Measurements from ENCODE around the gene CELSR3.
A peak's percentile ranks its signal among the peaks of the same experiment; 100 is the strongest.

The CELSR3 gene

GRCh38 chr3:48678056-48678455 lies 15.4 kb upstream of the CELSR3 start:
- TF ChIP-seq, protein P1, sequence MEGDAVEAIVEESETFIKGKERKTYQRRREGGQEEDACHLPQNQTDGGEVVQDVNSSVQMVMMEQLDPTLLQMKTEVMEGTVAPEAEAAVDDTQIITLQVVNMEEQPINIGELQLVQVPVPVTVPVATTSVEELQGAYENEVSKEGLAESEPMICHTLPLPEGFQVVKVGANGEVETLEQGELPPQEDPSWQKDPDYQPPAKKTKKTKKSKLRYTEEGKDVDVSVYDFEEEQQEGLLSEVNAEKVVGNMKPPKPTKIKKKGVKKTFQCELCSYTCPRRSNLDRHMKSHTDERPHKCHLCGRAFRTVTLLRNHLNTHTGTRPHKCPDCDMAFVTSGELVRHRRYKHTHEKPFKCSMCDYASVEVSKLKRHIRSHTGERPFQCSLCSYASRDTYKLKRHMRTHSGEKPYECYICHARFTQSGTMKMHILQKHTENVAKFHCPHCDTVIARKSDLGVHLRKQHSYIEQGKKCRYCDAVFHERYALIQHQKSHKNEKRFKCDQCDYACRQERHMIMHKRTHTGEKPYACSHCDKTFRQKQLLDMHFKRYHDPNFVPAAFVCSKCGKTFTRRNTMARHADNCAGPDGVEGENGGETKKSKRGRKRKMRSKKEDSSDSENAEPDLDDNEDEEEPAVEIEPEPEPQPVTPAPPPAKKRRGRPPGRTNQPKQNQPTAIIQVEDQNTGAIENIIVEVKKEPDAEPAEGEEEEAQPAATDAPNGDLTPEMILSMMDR (IDR thresholded peaks at IDR 0.05; ENCODE audit: unreplicated experiment in 3 of 3): no peak
- Mint-ChIP-seq H3K4me3 (no peak overlapping the region), H3K27ac (no peak overlapping the region), H3K27me3 (ENCODE audit: low read depth) (no peaks in the 10 kb centered on the region), H3K4me1 (peaks cover 3% of the 10 kb centered on the region), H3K9me3 (no peaks in the 10 kb centered on the region), H3K36me3 (ENCODE audit: low read depth) (peaks cover 41% of the 10 kb centered on the region)

DNA sequence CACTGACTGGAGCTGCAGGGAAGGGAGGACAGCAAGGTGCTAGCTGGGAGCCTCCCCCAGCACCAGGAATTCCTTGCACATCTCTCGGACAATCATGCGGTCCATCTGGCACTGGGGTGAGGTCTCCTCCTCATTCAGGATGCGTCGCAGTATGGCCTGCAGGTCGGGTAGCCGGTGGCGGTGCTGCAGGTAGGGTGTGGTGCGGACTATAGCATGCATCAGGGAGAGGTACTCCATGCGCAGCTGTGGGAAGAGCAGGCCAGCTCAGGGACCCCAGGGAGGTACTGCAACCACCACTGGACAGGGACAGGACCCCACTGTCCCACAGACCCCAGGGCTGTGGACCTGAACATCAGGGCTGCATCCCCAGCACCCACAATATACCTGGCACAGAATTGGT lies 11.8 kb upstream of the CELSR3 start:
- no peak overlapping the region for H3K27ac Mint-ChIP-seq
- no peaks in the 10 kb centered on the region for H3K4me1 Mint-ChIP-seq
- H3K4me3 Mint-ChIP-seq: no peak overlapping the region

DNA sequence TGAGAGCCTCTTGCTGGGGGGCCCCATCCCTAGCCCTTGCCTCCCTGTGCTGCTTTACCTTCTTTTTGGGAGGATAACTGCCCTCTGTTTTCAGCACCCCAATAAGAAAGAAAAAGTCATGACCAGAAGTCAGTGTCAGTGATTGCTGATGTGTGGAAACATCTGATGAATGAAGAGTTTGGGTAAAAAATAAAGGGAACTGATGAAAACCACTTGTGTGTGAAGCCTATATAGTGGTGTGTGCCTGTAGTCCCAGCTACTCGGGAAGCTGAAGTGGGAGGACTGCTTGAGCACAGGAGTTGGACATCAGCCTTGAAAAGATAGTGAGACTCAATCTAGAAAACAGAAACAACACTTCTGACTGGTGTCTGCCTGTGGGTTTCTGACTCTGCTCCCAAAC lies 9.8 kb upstream of the CELSR3 start:
- H3K4me1 Mint-ChIP-seq: no peaks in the 10 kb centered on the region
- H3K9me3 Mint-ChIP-seq: no peaks in the 10 kb centered on the region

More for the DNA sequence above, 11.8 kb upstream of the CELSR3 start:
- Mint-ChIP-seq H3K27me3 (ENCODE audit: low read depth) (no peaks in the 10 kb centered on the region), H3K36me3 (ENCODE audit: low read depth) (peaks cover 38% of the 10 kb centered on the region), H3K9me3 (no peaks in the 10 kb centered on the region)
- TF ChIP-seq, protein P1 (IDR thresholded peaks at IDR 0.05; ENCODE audit: unreplicated experiment in 3 of 3): no peak

DNA sequence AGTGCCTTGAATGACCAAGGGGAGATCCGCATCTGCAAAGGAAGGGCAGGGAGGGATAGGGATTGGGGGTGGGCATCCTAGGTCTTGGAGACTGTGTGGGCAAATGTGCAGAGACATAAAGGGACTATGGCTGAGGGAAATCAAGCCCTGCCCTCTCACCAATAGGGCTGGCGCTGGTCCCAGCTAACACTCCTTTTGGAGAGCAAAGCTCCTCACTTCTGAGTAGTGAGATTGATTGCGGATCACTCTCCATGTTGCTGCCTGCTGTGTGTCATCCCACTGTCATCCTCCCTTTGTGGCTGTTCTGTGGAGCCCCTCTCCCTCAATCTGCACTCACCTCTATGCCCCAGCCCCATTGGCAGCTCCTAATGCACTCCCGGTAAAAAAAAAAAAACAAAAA lies 2.2 kb upstream of the CELSR3 start:
- no peak overlapping the region for H3K27ac Mint-ChIP-seq
- peaks cover 10% of the 10 kb centered on the region for H3K4me1 Mint-ChIP-seq
- peak overlapping the region; percentile 62 to 97 (median 65) for H3K4me3 Mint-ChIP-seq
- H3K27me3 Mint-ChIP-seq (ENCODE audit: low read depth): peaks cover 11% of the 10 kb centered on the region
- TF ChIP-seq, protein P1 (IDR thresholded peaks at IDR 0.05; ENCODE audit: unreplicated experiment in 3 of 3): no peak
- H3K36me3 Mint-ChIP-seq (ENCODE audit: low read depth): no peaks in the 10 kb centered on the region
- no peaks in the 10 kb centered on the region for H3K9me3 Mint-ChIP-seq

More for the DNA sequence above, 9.8 kb upstream of the CELSR3 start:
- Mint-ChIP-seq H3K4me3 (no peak overlapping the region), H3K27me3 (ENCODE audit: low read depth) (no peaks in the 10 kb centered on the region), H3K27ac (no peak overlapping the region), H3K36me3 (ENCODE audit: low read depth) (peaks cover 23% of the 10 kb centered on the region)
- TF ChIP-seq, protein P1 (IDR thresholded peaks at IDR 0.05; ENCODE audit: unreplicated experiment in 3 of 3): no peak

GRCh38 chr3:48664313-48664644 lies 1.6 kb upstream of the CELSR3 start:
- Mint-ChIP-seq H3K4me3 (peak overlapping the region; percentile 95 to 97 (median 97)), H3K4me1 (peaks cover 10% of the 10 kb centered on the region), H3K27me3 (ENCODE audit: low read depth) (peaks cover 14% of the 10 kb centered on the region), H3K9me3 (no peaks in the 10 kb centered on the region), H3K27ac (peak overlapping the region; percentile 84 to 97 (median 93)), H3K36me3 (ENCODE audit: low read depth) (no peaks in the 10 kb centered on the region)
- TF ChIP-seq, protein P1 (IDR thresholded peaks at IDR 0.05; ENCODE audit: unreplicated experiment in 3 of 3): peak; percentile 17 to 43 (median 31)

- TF ChIP-seq, protein P1 (IDR thresholded peaks at IDR 0.05; ENCODE audit: unreplicated experiment in 3 of 3): peak; percentile 84 to 92 (median 89)
- peaks cover 14% of the 10 kb centered on the region for H3K27me3 Mint-ChIP-seq (ENCODE audit: low read depth)
- peak overlapping the region; percentile 84 to 97 (median 93) for H3K27ac Mint-ChIP-seq
- peaks cover 10% of the 10 kb centered on the region for H3K4me1 Mint-ChIP-seq
- H3K36me3 Mint-ChIP-seq (ENCODE audit: low read depth): peaks cover 2% of the 10 kb centered on the region
- peak overlapping the region; percentile 95 to 97 (median 97) for H3K4me3 Mint-ChIP-seq
- peaks cover 3% of the 10 kb centered on the region for H3K9me3 Mint-ChIP-seq
Measured at GRCh38 chr3:48663489-48664312, 1.0 kb upstream of the CELSR3 start.

Measured in nephron (organoid).